GM12878 (cell line): Measurements from ENCODE around the gene TATDN3. TPM values are rescaled to one million over a fixed set of nuclear protein-coding genes. Genes with fewer than 3 reads are reported as not detected.

Source experiments
- ATAC-seq: fragments of 200-7000 bp; cut with Tn5 transposase; 3 replicates; pipeline ENCODE4 v1.9.1; 2020; ENCODE audit warnings: mild to moderate bottlenecking, moderate library complexity
- BruUV-seq: library from RNA; stranded (reverse); fragments of 400-500 nt; replicated peaks from 2 replicates; lab custom pipeline; 2021; lab: Mats Ljungman, UMichigan
- CTCF ChIA-PET: fragments of 300-600 bp; sonication (Branson Sonifier 250); formaldehyde crosslinking; extraction: SDS; loops from one replicate; lab custom pipeline; 2021; ENCODE audit warnings: inconsistent platforms; lab: Yijun Ruan, JAX
- POLR2A ChIA-PET: fragments of 350-600 bp; formaldehyde crosslinking; extraction: SDS; loops from one replicate; lab custom pipeline; 2021; ENCODE audit warnings: inconsistent platforms; lab: Charles Lee
- RAD21 ChIA-PET: fragments of 300-600 bp; sonication (Branson Sonifier 250); formaldehyde crosslinking; loops from one replicate; lab custom pipeline; 2023; ENCODE audit warnings: antibody characterized with exemption; ENCODE audit not compliant: unreplicated experiment; lab: Charles Lee
- SMC1A ChIA-PET: fragments of 300-600 bp; sonication (Branson Sonifier 250); formaldehyde crosslinking; loops from one replicate; lab custom pipeline; 2023; ENCODE audit not compliant: unreplicated experiment, uncharacterized antibody; lab: Charles Lee
- DNase-seq: peaks from one replicate; pipeline ENCODE4 v3.0.0-alpha.2; 2011; ENCODE audit warnings: low read depth, low spot score
- FAIRE-seq: peaks from 3 replicates; lab custom pipeline; 2011; peaks lifted over from hg19 to GRCh38; lab: Jason Lieb, UNC
- H2AFZ ChIP-seq: 2 replicates; pipeline ENCODE4 v1.6.0; 2011; ENCODE audit warnings: low read depth, low read length, control low read depth; ENCODE audit not compliant: control insufficient read depth
- H3K27ac ChIP-seq: 2 replicates; pipeline ENCODE4 v1.5.1; 2011; ENCODE audit warnings: control low read depth; ENCODE audit not compliant: control insufficient read depth, insufficient read depth
- H3K27me3 ChIP-seq, 2 experiments: replicated peaks in 1 of 2; 2 replicates each; pipeline versions ENCODE4 v1.6.0 to v1.6.1; 2011; ENCODE audit warnings: low read length in 1 of 2; ENCODE audit not compliant: control insufficient read depth in 2 of 2, insufficient read depth in 2 of 2
- H3K36me3 ChIP-seq, 2 experiments: 2 replicates each; pipeline ENCODE4 v1.5.1; 2011; ENCODE audit warnings: low read length in 1 of 2; ENCODE audit not compliant: control insufficient read depth in 2 of 2, insufficient read depth in 2 of 2
- H3K4me1 ChIP-seq: 2 replicates; pipeline ENCODE4 v1.6.1; 2011; ENCODE audit warnings: mild to moderate bottlenecking, low read length, moderate library complexity, mixed read lengths; ENCODE audit not compliant: control insufficient read depth, insufficient read depth
- H3K4me2 ChIP-seq: 2 replicates; pipeline ENCODE4 v1.6.0; 2011; ENCODE audit warnings: control low read depth; ENCODE audit not compliant: control insufficient read depth, insufficient read depth
- H3K4me3 ChIP-seq: fragments of 200-600 bp; sonication (generic); 2 replicates; pipeline ENCODE4 v1.5.1; 2016
- H3K79me2 ChIP-seq: 2 replicates; pipeline ENCODE4 v1.6.0; 2011; ENCODE audit warnings: low read length; ENCODE audit not compliant: control insufficient read depth, insufficient read depth
- H3K9ac ChIP-seq: 2 replicates; pipeline ENCODE4 v1.8.0; 2011; ENCODE audit warnings: low read length, control low read depth, mixed read lengths; ENCODE audit not compliant: control insufficient read depth, insufficient read depth
- H3K9me3 ChIP-seq: replicated peaks from 3 replicates; pipeline ENCODE4 v1.5.1; 2011; ENCODE audit warnings: mild to moderate bottlenecking, low read length; ENCODE audit not compliant: control insufficient read depth, insufficient read depth
- H4K20me1 ChIP-seq: 2 replicates; pipeline ENCODE4 v1.6.0; 2011; ENCODE audit not compliant: control insufficient read depth, insufficient read depth
- GABPA ChIP-seq: IDR thresholded peaks from 2 replicates; pipeline ENCODE4 v1.6.1; 2014; ENCODE audit warnings: antibody characterized with exemption, low read depth, mild to moderate bottlenecking, inconsistent platforms
- JUNB ChIP-seq: IDR thresholded peaks from 2 replicates; pipeline ENCODE4 v1.6.1; 2016; ENCODE audit warnings: antibody characterized with exemption, mild to moderate bottlenecking
- PML ChIP-seq: IDR thresholded peaks from 2 replicates; pipeline ENCODE4 v1.6.1; 2012; ENCODE audit warnings: low read length, inconsistent platforms
- SP1 ChIP-seq: IDR thresholded peaks from one replicate; pipeline ENCODE4 v1.6.1; 2011; ENCODE audit warnings: low read depth, low read length
- SUPT20H ChIP-seq: IDR thresholded peaks from 2 replicates; pipeline ENCODE4 v1.6.1; 2011; ENCODE audit warnings: low read depth, mild to moderate bottlenecking, low read length, moderate library complexity, borderline replicate concordance; ENCODE audit not compliant: control insufficient read depth
- TCF12 ChIP-seq: IDR thresholded peaks from 2 replicates; pipeline ENCODE4 v1.6.1; 2011; ENCODE audit warnings: low read depth, mild to moderate bottlenecking, low read length
- ZZZ3 ChIP-seq: IDR thresholded peaks from 2 replicates; pipeline ENCODE4 v1.6.1; 2011; ENCODE audit warnings: low read depth; ENCODE audit not compliant: control insufficient read depth, insufficient read length
- WGBS: methylation state at CpG from one replicate; pipeline ENCODE4 v1.1.6; 2016; ENCODE audit warnings: low lambda C conversion rate; ENCODE audit not compliant: insufficient replicate concordance, insufficient coverage; ENCODE audit errors: missing lambda C conversion rate; 5-methylcytosine and 5-hydroxymethylcytosine counted together
- in situ Hi-C: fragments of 300-500 bp; cut with MboI; formaldehyde crosslinking; loops from 9 replicates; pipeline ENCODE4 v1.14.3; 2018; ENCODE audit warnings: mixed read lengths
- intact Hi-C: fragments of 100-400 bp; cut with micrococcal nuclease; formaldehyde crosslinking; loops from one replicate; pipeline ENCODE4 v1.14.2; 2022; ENCODE audit not compliant: unreplicated experiment
- polyA plus RNA-seq, 11 experiments: library from polyadenylated mRNA; depleted of rRNA in 4 of 11; unstranded in 6 of 11; stranded (reverse) in 5 of 11; fragments of >200 nt; fragmentation: Nextera tagmentation in 4 of 11; fragmentation: Illumina TruSeq in 1 of 11; extraction: Ambion mirVana in 4 of 11; extraction: Trizol in 1 of 11; gene quantifications; 1 replicate in 1 of 11; 2 replicates in 10 of 11; pipeline versions ENCODE4 v1.2.1 to v1.2.3, GENCODE V29; 2011 to 2016; ENCODE audit warnings: inconsistent platforms in 2 of 11, missing spikeins in 2 of 11, low read depth in 1 of 11
- total RNA-seq, 4 experiments: library from RNA; depleted of rRNA in 3 of 4; stranded (reverse); fragments of >200 nt in 3 of 4; fragmentation: Illumina TruSeq in 1 of 4; extraction: Trizol in 1 of 4; gene quantifications; 2 replicates each; pipeline versions ENCODE4 v1.2.1 to v1.2.3, GENCODE V29; 2013 to 2021

TATDN3 gene
- total and polyA plus RNA-seq, 10 of the 15 experiments (the other 5 are each of a cell fraction or from before 2014, with no cell fraction given) = 15.5 to 40.0 (median 22.7) TPM

DNA sequence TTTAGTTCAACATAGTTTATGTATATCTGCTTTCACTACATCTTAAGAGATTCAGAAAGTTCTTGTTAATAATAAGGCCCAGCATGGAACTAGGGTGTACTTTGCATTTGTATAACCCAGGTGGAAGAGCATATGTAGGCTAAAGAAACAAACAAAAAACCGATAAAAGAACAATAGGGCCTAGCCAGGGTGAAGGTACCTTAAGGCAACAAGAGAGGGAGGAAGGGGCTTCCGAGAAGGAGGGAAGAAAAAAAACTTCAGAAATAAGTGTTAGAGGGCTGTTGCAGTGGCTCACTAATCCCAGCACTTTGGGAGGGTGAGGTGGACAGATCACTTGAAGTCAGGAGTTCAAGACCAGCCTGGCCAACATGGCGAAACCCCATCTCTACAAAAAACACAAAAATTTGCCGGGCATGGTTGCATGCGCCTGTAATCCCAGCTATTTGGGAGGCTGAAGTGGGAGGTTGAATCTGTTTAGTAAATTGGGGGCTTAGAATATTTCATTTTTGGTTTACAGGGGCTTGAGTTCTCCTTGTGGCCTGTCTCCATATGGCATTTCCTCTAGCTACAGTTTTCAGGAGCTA lies 60.5 kb downstream of the TATDN3 start (continued):
- TF ChIP-seq PML (no peak), SP1 (no peak)
- TF ChIP-seq, all 136 proteins: peak for 0

- Histone ChIP-seq H3K27ac (no peak overlapping the region), H3K9ac (no peak overlapping the region), H3K27me3 (no peaks in the 10 kb centered on the region), H2AFZ (no peak overlapping the region), H4K20me1 (no peaks in the 10 kb centered on the region)
- in situ Hi-C loops = no loop called here
- FAIRE-seq = no peak
- no TSS peak for BruUV-seq
- TF ChIP-seq SUPT20H (no peak), GABPA (no peak), ZZZ3 (no peak), TCF12 (no peak), JUNB (no peak)
- TF ChIP-seq, all 136 proteins: peak for 0
- Histone ChIP-seq H3K9me3 (no peaks in the 10 kb centered on the region), H3K4me3 (no peak overlapping the region), H3K36me3 (no peaks in the 10 kb centered on the region), H3K79me2 (peaks cover 20% of the 10 kb centered on the region), H3K4me2 (no peak overlapping the region), H3K4me1 (peaks cover 6% of the 10 kb centered on the region)
- ATAC-seq (no peak), DNase-seq (no peak)
- ChIA-PET POLR2A (interaction anchor here (0.6 to 1.0 kb wide), 3 partner anchors 10 to 20 kb away, joined by 3 to 4 read pairs (median 3); no protein-coding TSS in a partner anchor), RAD21 (no interaction called here), CTCF (interaction anchor here (1.0 kb wide), 1 partner anchor 141 kb away, joined by 3 read pairs; no protein-coding TSS in a partner anchor), SMC1A (interaction anchor here (0.8 kb wide), 1 partner anchor 15 kb away, joined by 3 read pairs; no protein-coding TSS in a partner anchor)
- over 99% methylated on average over 5 of the region's 5 CpGs for WGBS
- intact Hi-C loops = no loop called here
These were observed 62.0 kb downstream of the TATDN3 start for GRCh38 chr1:212853658-212854057.
